ENCODE results near the gene GPHN. TPM values are rescaled to one million over a fixed set of nuclear protein-coding genes. Genes with fewer than 3 reads are reported as not detected.

GPHN gene
- total RNA-seq, 1 donor = 8.3 TPM

DNA sequence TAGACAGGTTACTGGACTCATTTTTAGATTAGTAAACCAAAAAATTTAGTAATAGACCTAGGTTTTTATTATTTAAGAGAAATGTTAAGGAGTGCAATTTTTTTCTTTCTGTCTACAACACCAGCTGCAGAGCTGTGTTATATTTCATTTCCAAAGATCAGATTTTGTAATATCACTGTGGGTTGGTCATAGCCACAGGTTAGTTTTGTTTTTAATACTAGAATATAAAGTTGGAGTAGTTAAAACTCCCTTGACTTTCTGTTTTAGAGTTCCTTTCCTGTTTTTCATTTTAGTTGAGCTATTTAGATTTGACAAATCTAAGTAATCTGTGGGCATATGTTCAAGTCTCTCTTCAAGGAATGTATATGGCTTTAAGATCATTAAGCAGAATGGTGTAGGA, 650.6 kb downstream of the GPHN start:
- no peak overlapping the region for H3K4me2 ChIP-seq (ENCODE audit: insufficient read depth, low read length)
- H4K20me1 ChIP-seq (ENCODE audit: insufficient read depth, low read length) = no peaks in the 10 kb centered on the region
- no peaks in the 10 kb centered on the region for H3K4me1 ChIP-seq (ENCODE audit: insufficient read depth, low read length)
- no peak overlapping the region for H3K4me3 ChIP-seq (ENCODE audit: insufficient read depth, low read length)
- H3K27me3 ChIP-seq (ENCODE audit: insufficient read depth, low read length) = no peaks in the 10 kb centered on the region
- TF ChIP-seq, protein P1, sequence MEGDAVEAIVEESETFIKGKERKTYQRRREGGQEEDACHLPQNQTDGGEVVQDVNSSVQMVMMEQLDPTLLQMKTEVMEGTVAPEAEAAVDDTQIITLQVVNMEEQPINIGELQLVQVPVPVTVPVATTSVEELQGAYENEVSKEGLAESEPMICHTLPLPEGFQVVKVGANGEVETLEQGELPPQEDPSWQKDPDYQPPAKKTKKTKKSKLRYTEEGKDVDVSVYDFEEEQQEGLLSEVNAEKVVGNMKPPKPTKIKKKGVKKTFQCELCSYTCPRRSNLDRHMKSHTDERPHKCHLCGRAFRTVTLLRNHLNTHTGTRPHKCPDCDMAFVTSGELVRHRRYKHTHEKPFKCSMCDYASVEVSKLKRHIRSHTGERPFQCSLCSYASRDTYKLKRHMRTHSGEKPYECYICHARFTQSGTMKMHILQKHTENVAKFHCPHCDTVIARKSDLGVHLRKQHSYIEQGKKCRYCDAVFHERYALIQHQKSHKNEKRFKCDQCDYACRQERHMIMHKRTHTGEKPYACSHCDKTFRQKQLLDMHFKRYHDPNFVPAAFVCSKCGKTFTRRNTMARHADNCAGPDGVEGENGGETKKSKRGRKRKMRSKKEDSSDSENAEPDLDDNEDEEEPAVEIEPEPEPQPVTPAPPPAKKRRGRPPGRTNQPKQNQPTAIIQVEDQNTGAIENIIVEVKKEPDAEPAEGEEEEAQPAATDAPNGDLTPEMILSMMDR (IDR thresholded peaks at IDR 0.05; ENCODE audit: extremely low read depth, low read depth, low read length) = no peak
- no peak overlapping the region for H3K27ac ChIP-seq (ENCODE audit: low read depth, low read length)
- no peak overlapping the region for H2AFZ ChIP-seq (ENCODE audit: low read length)
- DNase-seq (ENCODE audit: insufficient read length, low spot score, missing footprints) = no peak
- H3K9me3 ChIP-seq (ENCODE audit: low read depth, low read length) = no peaks in the 10 kb centered on the region
- H3K36me3 ChIP-seq (ENCODE audit: insufficient read depth, low read length) = no peaks in the 10 kb centered on the region
- H3K79me2 ChIP-seq (ENCODE audit: insufficient read depth, low read length) = no peaks in the 10 kb centered on the region

DNA sequence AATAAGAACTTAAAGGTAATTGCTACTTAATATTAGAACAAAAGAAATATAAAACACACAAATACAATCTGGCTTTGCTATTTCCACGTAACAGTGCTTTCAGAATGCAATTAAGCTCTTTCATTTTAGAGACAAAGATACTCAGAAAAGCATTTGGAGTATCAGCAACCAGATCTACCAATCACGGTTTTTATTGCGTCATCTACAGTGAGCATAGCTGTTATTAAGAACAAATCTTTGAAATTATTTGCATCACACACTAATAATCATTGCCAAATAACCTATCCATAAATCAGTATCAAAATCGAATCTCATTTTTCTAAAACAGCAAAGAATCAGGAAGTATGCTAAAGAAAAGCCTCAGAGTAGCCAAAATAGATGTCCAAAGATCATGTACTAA, 654.4 kb downstream of the GPHN start:
- no peaks in the 10 kb centered on the region for H3K27me3 ChIP-seq (ENCODE audit: insufficient read depth, low read length)
- no peak overlapping the region for H3K27ac ChIP-seq (ENCODE audit: low read depth, low read length)
- H3K4me2 ChIP-seq (ENCODE audit: insufficient read depth, low read length) = no peak overlapping the region
- no peak overlapping the region for H2AFZ ChIP-seq (ENCODE audit: low read length)
- H3K79me2 ChIP-seq (ENCODE audit: insufficient read depth, low read length) = no peaks in the 10 kb centered on the region
- no peaks in the 10 kb centered on the region for H3K4me1 ChIP-seq (ENCODE audit: insufficient read depth, low read length)
- TF ChIP-seq, protein P1 (IDR thresholded peaks at IDR 0.05; ENCODE audit: extremely low read depth, low read depth, low read length) = no peak
- H3K4me3 ChIP-seq (ENCODE audit: insufficient read depth, low read length) = no peak overlapping the region
- H3K9me3 ChIP-seq (ENCODE audit: low read depth, low read length) = no peaks in the 10 kb centered on the region
- H4K20me1 ChIP-seq (ENCODE audit: insufficient read depth, low read length) = no peaks in the 10 kb centered on the region
- DNase-seq (ENCODE audit: insufficient read length, low spot score, missing footprints) = no peak
- H3K36me3 ChIP-seq (ENCODE audit: insufficient read depth, low read length) = no peaks in the 10 kb centered on the region

DNA sequence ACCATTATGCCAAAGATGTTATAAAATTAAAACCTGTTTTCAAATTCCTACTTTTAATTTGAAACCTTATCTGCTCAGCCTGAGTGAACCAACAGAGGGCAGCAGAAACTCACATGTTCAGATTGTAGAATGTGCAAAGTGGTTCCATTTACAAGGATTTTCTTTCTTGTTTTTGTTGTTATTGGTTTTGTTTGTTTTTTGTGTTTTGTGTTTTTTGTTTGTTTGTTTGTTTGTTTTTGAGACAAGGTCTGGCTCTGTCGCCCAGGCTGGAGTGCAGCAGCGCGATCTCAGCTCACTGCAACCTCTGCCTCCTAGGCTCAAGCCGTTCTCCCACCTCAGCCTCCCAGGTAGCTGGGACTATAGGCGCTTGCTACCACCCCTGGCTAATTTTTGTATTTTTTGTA, 658.5 kb downstream of the GPHN start:
- Histone ChIP-seq H3K4me1 (ENCODE audit: insufficient read depth, low read length) (peaks cover 6% of the 10 kb centered on the region), H3K4me2 (ENCODE audit: insufficient read depth, low read length) (no peak overlapping the region), H3K4me3 (ENCODE audit: insufficient read depth, low read length) (no peak overlapping the region), H3K9me3 (ENCODE audit: low read depth, low read length) (no peaks in the 10 kb centered on the region), H3K27me3 (ENCODE audit: insufficient read depth, low read length) (no peaks in the 10 kb centered on the region), H2AFZ (ENCODE audit: low read length) (no peak overlapping the region), H3K27ac (ENCODE audit: low read depth, low read length) (no peak overlapping the region), H3K79me2 (ENCODE audit: insufficient read depth, low read length) (no peaks in the 10 kb centered on the region), H3K36me3 (ENCODE audit: insufficient read depth, low read length) (no peaks in the 10 kb centered on the region), H4K20me1 (ENCODE audit: insufficient read depth, low read length) (no peaks in the 10 kb centered on the region)
- DNase-seq (ENCODE audit: insufficient read length, low spot score, missing footprints) = no peak
- TF ChIP-seq, protein P1 (IDR thresholded peaks at IDR 0.05; ENCODE audit: extremely low read depth, low read depth, low read length) = peak; percentile 86

DNA sequence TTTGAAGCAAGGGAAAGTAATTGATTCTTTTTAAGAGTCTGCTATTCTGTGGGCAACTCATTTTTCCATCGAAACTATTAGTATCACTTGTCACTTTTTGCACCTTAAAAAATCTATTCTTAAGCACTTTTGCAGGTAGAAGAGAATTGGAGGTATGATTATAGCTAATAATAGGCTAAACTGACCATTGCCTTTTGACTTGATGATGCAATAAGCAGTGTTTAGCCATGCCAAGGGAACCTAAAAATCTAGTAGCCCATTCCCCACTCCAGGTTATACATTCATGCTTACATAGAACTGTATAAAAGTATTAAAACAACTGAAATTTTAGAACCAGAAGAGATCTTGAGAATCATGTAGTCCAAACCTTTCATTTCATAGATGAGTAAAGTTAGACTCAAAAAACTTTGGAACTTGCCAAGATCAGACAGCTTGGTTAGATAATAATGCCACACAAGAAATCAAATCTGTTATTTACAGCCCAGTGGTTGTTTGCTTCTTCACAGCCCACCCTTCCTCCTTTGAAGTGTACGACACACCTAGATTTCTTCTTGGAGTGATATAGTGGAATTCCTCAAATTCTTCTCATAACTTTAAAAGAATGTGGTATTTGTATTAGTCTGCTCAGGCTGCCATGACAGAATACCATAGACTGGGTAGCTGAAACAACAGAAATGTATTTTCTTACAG, 659.6 kb downstream of the GPHN start:
- no peaks in the 10 kb centered on the region for H4K20me1 ChIP-seq (ENCODE audit: insufficient read depth, low read length)
- H3K36me3 ChIP-seq (ENCODE audit: insufficient read depth, low read length) = no peaks in the 10 kb centered on the region
- no peak overlapping the region for H2AFZ ChIP-seq (ENCODE audit: low read length)
- TF ChIP-seq, protein P1 (IDR thresholded peaks at IDR 0.05; ENCODE audit: extremely low read depth, low read depth, low read length) = no peak
- H3K27ac ChIP-seq (ENCODE audit: low read depth, low read length) = no peak overlapping the region
- no peaks in the 10 kb centered on the region for H3K9me3 ChIP-seq (ENCODE audit: low read depth, low read length)
- peaks cover 6% of the 10 kb centered on the region for H3K4me1 ChIP-seq (ENCODE audit: insufficient read depth, low read length)
- no peak overlapping the region for H3K4me2 ChIP-seq (ENCODE audit: insufficient read depth, low read length)
- DNase-seq (ENCODE audit: insufficient read length, low spot score, missing footprints) = no peak
- H3K79me2 ChIP-seq (ENCODE audit: insufficient read depth, low read length) = no peaks in the 10 kb centered on the region
- H3K27me3 ChIP-seq (ENCODE audit: insufficient read depth, low read length) = no peaks in the 10 kb centered on the region
- H3K4me3 ChIP-seq (ENCODE audit: insufficient read depth, low read length) = no peak overlapping the region
